Measurements from ENCODE around the gene CEACAM1.
"Not testable (repeated sequence)": the region's sequence is repeated elsewhere in the genome, so short reads cannot be mapped to it uniquely, and the experiment has no call there.

Gene CEACAM1

DNA sequence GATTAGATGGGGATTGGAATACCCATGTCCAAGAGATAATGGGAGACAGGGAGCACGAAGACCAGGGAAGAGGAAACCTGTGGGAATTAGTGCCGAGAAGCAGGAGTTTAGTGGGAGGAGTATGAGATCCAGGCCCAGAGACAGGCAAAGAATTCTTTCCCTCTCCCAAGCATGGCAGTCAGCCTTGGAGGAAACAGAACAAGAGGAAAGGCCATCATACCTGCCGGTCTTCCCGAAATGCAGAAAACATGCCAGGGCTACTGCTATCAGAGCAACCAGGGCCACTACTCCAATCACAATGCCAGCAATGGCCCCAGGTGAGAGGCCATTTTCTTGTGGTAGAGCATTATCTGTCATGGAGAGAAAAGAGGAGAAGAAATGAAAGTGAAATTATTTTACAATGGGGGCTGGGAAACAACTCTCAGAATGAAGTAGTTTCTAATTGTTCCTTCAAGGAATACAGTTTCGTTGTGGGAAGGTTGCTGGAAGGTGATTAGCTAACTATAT is 16.1 kb downstream of the CEACAM1 start:
- no peak for DNase-seq (ENCODE audit: low read depth)

DNA sequence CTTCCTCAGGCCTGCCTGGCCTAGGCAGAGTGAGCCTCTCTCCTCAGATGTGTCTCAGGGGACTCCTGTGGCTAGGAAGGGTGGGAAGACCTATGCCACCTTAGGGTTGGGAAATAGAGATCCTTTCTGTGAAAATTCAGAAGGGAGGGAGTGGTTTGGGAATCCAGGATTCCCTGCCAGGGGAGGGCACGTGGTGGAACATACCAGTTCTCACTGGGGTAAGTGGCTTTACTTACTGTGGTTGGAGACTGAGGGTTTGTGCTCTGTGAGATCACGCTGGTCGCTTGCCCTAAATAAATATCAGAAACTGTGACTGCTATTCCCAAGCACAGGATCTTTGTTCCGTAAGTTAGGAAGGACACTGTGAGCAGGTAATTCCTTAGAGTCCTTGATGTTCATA is 16.9 kb downstream of the CEACAM1 start:
- DNase-seq (ENCODE audit: low read depth) = no peak

- DNase-seq (ENCODE audit: low read depth) = no peak
Observed at GRCh38 chr19:42508892-42509444, 19.3 kb downstream of the CEACAM1 start.

DNA sequence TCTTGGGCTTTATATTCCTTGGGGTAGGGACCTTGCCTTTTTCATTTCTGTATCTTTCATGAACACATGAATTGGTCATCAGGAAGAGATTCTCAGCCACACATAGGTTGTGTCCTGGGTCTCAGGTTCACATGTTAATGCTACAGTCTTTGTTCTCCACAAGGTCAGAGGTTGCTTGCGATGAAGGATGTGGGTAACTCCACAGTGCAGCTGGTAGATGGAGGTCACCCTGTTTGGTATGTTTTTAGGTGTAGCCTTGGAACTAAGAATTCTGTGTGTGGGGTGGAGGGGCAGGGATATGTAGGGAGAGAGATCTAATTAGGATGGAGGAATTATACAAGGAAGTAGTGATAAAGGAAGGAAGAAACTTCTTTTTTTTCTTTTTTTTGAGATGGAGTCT is 23.2 kb downstream of the CEACAM1 start:
- no peak for DNase-seq (ENCODE audit: low read depth)

DNA sequence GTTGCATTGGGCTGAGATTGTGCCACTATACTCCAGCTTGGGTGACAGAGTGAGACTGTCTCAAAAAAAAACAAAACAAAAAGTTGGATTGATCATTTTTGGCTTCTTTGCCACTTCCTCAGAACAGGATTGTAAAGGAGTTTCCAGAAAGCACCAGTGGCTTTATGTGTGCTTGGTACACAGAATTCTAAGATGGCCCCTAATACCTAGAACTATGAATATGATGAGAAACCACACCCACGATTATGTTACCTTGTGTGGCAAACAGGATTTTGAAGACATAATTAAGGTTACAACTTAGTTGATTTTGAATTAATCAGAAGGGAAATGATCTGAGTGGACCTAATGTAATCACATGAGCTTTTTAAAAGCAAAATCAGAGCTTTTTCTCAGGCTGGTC is 26.5 kb downstream of the CEACAM1 start:
- DNase-seq (ENCODE audit: low read depth) = no peak

- not testable (repeated sequence) for DNase-seq (ENCODE audit: low read depth)
Observed at GRCh38 chr19:42501243-42501642, 27.0 kb downstream of the CEACAM1 start.

GRCh38 chr19:42498169-42498757 is 30.0 kb downstream of the CEACAM1 start:
- no peak for DNase-seq (ENCODE audit: low read depth)

DNA sequence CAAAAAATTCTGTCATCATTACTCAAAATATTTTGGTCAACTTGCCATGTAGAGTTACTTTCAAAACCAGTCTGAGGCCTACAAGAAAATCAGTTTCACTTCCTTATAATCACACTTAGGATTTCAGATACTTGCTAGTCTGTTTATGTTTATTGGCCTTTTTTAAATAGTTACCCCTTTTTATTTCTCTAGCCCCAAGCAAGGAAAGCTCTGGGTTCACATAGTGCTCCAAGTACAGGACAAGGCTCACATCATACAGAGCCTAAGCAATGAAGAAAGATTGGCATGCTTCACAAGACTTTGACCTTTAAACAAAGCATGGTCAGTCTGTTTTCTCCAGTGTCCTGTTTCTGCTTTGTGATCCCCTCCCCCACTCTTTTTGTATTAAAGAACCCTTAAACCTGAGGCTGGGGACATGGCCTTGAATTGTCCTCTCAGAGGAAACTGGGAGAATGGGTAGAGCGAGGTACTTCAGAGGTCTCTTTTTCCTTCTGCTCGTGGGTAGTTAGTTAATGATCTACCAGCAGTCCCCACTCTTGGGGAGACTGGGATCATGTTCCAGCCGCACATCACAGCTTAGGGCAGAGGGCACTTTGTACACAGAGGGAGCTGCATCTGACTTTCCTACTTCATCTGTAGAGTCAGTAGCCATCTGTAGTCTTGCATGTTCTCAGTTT is 30.7 kb downstream of the CEACAM1 start:
- DNase-seq (ENCODE audit: low read depth) = no peak

GRCh38 chr19:42496460-42497133 is 31.7 kb downstream of the CEACAM1 start:
- no peak for DNase-seq (ENCODE audit: low read depth)

- no peak for DNase-seq (ENCODE audit: low read depth)
Observed at GRCh38 chr19:42495663-42496062, 32.6 kb downstream of the CEACAM1 start.

GRCh38 chr19:42494321-42494720 is 34.0 kb downstream of the CEACAM1 start:
- DNase-seq (ENCODE audit: low read depth) = no peak

DNA sequence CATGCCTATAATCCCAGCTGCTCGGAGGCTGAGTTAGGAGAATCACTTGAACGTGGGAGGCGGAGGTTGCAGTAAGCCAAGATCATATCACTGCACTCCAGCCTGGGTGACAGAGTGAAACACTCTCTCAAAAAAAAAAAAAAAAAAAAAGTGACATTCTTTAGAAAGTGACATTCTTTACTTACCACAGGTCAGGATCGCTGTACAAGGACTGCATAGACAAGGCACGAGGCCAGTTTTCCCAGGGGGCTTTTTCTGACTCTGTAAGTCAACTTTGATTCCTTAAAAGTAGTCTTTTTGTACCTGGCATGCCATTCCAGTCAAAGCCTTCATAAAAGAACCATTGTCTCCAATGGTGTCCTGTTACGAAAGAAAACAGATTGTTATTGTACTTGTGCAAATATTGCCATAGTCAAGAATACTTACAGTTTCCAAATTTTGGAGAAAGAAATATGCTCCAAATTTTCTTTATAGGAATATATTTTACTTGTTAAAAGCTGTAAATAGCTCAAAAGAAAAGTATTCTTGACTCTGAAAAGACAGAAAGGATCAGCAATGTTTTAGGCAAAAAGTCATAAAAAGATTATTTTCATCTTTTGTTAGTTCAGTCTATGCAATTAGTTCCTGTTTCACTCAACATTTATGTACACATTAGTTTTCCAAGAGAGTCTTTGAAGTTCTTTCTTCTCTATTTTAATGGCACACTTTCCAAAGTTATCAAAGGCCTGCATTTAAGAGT is 39.3 kb downstream of the CEACAM1 start:
- no peak for DNase-seq (ENCODE audit: low read depth)

- no peak for DNase-seq (ENCODE audit: low read depth)
Observed at GRCh38 chr19:42487798-42488178, 40.5 kb downstream of the CEACAM1 start.

GRCh38 chr19:42487032-42487797 is 41.1 kb downstream of the CEACAM1 start:
- DNase-seq (ENCODE audit: low read depth) = no peak

DNA sequence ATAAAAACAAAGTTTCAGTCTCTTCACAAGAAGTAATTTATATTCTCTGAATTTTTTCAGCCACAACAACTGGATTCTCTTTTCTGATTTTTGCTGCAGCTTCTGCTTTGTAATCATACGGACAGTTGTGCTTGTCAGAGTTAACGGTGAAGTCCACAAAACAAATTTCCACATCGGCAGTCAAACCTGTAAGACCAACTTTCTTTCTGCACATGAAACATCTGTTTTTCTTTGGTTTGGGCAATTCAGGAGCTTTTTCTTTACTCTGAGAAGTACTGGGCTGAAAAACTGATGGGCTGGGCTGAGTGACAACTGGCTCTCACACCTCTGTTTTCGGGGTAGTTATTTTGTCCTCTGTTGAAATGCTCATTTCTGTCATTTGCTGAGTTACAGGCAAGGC is 43.2 kb downstream of the CEACAM1 start:
- DNase-seq (ENCODE audit: low read depth) = not testable (repeated sequence)

DNA sequence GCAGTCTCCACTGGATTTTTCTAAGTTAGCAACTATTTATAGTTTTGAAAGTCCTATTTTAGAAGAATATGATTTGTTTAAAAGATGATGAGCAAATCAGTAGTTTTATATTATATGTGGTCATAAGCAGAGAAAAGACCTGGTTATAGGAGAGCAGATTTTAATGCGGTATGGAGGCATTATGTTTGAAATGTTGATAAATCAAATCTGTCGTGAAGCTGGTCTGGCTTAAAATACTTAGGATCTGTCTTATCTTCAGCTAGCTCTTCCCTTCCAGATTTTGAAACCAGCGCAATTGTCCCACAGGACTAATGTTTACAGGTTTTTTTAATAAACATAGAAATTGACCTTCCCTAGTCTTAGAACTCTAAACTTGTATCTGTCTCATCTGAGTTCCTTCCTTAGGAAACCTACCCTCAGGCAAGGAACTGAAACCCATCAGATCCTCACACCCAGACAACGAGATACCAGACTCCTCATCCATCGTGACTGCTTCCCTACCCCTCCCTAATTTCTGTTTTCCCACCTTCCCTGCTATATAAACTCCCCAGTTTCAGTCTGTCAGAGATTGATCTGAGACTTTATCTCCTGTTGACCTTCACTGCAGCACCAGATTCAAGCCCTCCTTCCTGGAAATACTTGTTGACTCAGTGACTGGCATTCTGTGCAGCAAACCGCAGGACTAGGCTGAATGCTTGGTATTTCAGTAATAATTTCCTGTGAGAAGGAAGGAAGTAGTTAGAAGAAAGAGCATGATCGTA is 47.8 kb downstream of the CEACAM1 start:
- peak; percentile 1 for DNase-seq (ENCODE audit: low read depth)

DNA sequence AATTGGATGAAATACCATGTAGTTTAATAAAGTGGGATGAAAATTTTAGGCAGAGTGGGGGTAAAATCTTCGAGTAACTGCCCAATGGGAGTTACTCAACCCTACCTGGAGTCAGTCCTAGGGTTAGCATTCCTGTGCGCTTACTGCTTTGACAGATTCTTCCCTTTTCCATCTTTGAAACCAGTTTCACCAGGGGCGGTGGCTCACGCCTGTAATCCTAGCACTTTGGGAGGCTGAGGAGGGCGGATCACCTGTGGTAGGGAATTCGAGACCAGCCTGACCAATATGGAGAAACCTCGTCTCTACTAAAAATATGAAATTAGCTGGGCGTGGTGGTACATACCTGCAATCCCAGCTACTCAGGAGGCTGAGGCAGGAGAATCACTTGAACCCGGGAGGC is 48.5 kb downstream of the CEACAM1 start:
- no peak for DNase-seq (ENCODE audit: low read depth)

DNA sequence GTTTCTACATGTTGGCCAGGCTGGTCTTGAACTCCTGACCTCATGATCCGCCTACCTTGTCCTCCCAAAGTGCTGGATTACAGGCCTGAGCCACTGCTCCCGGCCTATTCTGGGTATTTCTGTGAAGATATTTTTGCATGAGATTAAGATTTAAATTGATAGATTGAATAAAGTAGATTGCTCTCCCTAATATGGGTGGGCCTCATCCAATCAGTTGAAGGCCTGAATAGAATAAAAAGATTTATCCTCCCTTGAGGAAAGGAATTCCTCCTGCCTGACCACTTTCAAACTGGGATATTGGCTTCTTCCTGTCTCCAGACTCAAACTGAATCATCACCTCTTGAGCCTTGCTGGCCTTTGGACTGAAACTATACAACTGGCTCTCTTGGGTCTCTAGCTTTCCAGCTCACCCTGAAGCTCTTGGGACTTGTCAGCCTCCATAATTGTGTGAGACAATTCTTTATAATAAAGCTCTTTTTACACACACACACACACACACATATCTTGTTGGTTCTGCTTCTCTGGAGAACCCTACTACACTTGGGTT is 49.4 kb downstream of the CEACAM1 start:
- DNase-seq (ENCODE audit: low read depth) = no peak

GRCh38 chr19:42477933-42478332 is 50.3 kb downstream of the CEACAM1 start:
- DNase-seq (ENCODE audit: low read depth) = no peak

DNA sequence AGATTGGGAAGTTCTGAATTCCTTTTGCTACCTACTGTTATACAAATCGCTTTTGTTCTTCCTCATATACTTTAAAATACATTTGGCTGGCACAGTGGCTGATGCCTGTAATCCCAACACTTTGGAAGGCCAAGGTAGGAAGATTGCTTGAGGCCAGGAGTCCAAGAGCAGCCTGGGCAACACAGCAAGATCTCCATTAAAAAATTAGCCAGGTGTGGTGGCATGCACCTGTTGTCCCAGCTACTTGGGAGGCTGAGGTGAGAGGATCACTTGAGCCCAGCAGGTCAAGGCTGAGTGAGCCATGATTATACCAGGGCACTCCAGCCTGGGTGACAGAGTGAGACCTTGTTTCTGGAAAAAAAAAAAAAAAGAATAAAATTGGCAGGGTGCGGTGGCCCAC is 51.2 kb downstream of the CEACAM1 start:
- no peak for DNase-seq (ENCODE audit: low read depth)

DNA sequence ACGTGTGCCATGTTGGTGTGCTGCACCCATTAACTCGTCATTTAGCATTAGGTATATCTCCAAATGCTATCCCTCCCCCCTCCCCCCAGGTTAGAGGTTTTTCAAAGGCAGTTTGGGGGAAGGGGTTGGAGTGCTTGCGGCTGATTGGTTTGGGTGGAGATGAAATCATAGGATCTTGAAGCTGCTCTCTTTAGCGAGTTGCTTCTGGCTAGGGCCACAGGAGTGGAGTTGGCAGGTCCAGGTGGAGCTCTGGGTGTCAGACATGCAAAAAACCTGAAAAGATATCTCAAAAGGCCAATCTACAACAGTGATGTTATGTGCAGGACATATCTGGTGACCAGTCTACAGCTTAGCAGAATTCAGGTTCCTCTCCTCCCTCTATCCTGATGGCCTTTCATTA is 52.9 kb downstream of the CEACAM1 start:
- DNase-seq (ENCODE audit: low read depth) = no peak
